ENCODE measurements around the gene CCDC187. TPM values are rescaled to one million over a fixed set of nuclear protein-coding genes. Genes with fewer than 3 reads are reported as not detected.

CCDC187 gene
- total and polyA plus RNA-seq, 9 donors: 0.01 to 0.16 (median 0.04) TPM

GRCh38 chr9:136297016-136297691 is 6.7 kb downstream of the CCDC187 start:
- no peaks in the 10 kb centered on the region for H3K9me3 ChIP-seq (replicated peaks; ENCODE audit: control insufficient read depth, low read depth, low read length)
- 68% methylated on average over 22 of the region's 25 CpGs for WGBS (ENCODE audit: insufficient coverage)
- H3K27me3 ChIP-seq (ENCODE audit: control insufficient read depth, insufficient read depth, low read length): peaks cover 4% of the 10 kb centered on the region
- no peak overlapping the region for H3K27ac ChIP-seq (ENCODE audit: low read length)
- H3K4me3 ChIP-seq (ENCODE audit: low read length): no peak overlapping the region
- H3K4me1 ChIP-seq (ENCODE audit: control insufficient read depth, insufficient read depth, low read length): peaks cover 15% of the 10 kb centered on the region
- no peaks in the 10 kb centered on the region for H3K36me3 ChIP-seq (ENCODE audit: control insufficient read depth, insufficient read depth, low read length)
- DNase-seq: no peak

GRCh38 chr9:136296434-136297015 is 7.4 kb downstream of the CCDC187 start:
- H3K9me3 ChIP-seq (replicated peaks; ENCODE audit: control insufficient read depth, low read depth, low read length): no peaks in the 10 kb centered on the region
- peaks cover 5% of the 10 kb centered on the region for H3K27me3 ChIP-seq (ENCODE audit: control insufficient read depth, insufficient read depth, low read length)
- no peak for DNase-seq
- no peak overlapping the region for H3K4me3 ChIP-seq (ENCODE audit: low read length)
- H3K36me3 ChIP-seq (ENCODE audit: control insufficient read depth, insufficient read depth, low read length): no peaks in the 10 kb centered on the region
- peaks cover 17% of the 10 kb centered on the region for H3K4me1 ChIP-seq (ENCODE audit: control insufficient read depth, insufficient read depth, low read length)
- 81% methylated on average over 15 of the region's 16 CpGs for WGBS (ENCODE audit: insufficient coverage)
- no peak overlapping the region for H3K27ac ChIP-seq (ENCODE audit: low read length)

GRCh38 chr9:136295542-136296433 is 8.1 kb downstream of the CCDC187 start:
- WGBS (ENCODE audit: insufficient coverage): 48% methylated on average over 30 of the region's 37 CpGs
- H3K27me3 ChIP-seq (ENCODE audit: control insufficient read depth, insufficient read depth, low read length): peaks cover 5% of the 10 kb centered on the region
- DNase-seq: no peak

GRCh38 chr9:136295055-136295454 is 8.8 kb downstream of the CCDC187 start:
- peaks cover 16% of the 10 kb centered on the region for H3K4me1 ChIP-seq (ENCODE audit: control insufficient read depth, insufficient read depth, low read length)
- DNase-seq: no peak
- H3K27ac ChIP-seq (ENCODE audit: low read length): no peak overlapping the region
- 77% methylated on average over 5 of the region's 16 CpGs for WGBS (ENCODE audit: insufficient coverage)
- peaks cover 5% of the 10 kb centered on the region for H3K27me3 ChIP-seq (ENCODE audit: control insufficient read depth, insufficient read depth, low read length)
- no peak overlapping the region for H3K4me3 ChIP-seq (ENCODE audit: low read length)
- no peaks in the 10 kb centered on the region for H3K36me3 ChIP-seq (ENCODE audit: control insufficient read depth, insufficient read depth, low read length)
- H3K9me3 ChIP-seq (replicated peaks; ENCODE audit: control insufficient read depth, low read depth, low read length): no peaks in the 10 kb centered on the region

More at GRCh38 chr9:136295542-136296433, 8.1 kb downstream of the CCDC187 start:
- no peaks in the 10 kb centered on the region for H3K9me3 ChIP-seq (replicated peaks; ENCODE audit: control insufficient read depth, low read depth, low read length)
- H3K36me3 ChIP-seq (ENCODE audit: control insufficient read depth, insufficient read depth, low read length): no peaks in the 10 kb centered on the region
- H3K27ac ChIP-seq (ENCODE audit: low read length): no peak overlapping the region
- H3K4me1 ChIP-seq (ENCODE audit: control insufficient read depth, insufficient read depth, low read length): peaks cover 17% of the 10 kb centered on the region
- H3K4me3 ChIP-seq (ENCODE audit: low read length): no peak overlapping the region

- no peak for DNase-seq
- Histone ChIP-seq H3K27ac (ENCODE audit: low read length) (no peak overlapping the region), H3K27me3 (ENCODE audit: control insufficient read depth, insufficient read depth, low read length) (peaks cover 5% of the 10 kb centered on the region), H3K4me1 (ENCODE audit: control insufficient read depth, insufficient read depth, low read length) (peaks cover 10% of the 10 kb centered on the region), H3K9me3 (replicated peaks; ENCODE audit: control insufficient read depth, low read depth, low read length) (no peaks in the 10 kb centered on the region), H3K36me3 (ENCODE audit: control insufficient read depth, insufficient read depth, low read length) (no peaks in the 10 kb centered on the region), H3K4me3 (ENCODE audit: low read length) (no peak overlapping the region)
- WGBS (ENCODE audit: insufficient coverage): 86% methylated on average over 5 of the region's 5 CpGs
Observed at GRCh38 chr9:136294437-136294836, 9.5 kb downstream of the CCDC187 start.

GRCh38 chr9:136293476-136294077 is 10.3 kb downstream of the CCDC187 start:
- H3K4me1 ChIP-seq (ENCODE audit: control insufficient read depth, insufficient read depth, low read length): peaks cover 8% of the 10 kb centered on the region
- H3K27me3 ChIP-seq (ENCODE audit: control insufficient read depth, insufficient read depth, low read length): peaks cover 5% of the 10 kb centered on the region
- no peaks in the 10 kb centered on the region for H3K36me3 ChIP-seq (ENCODE audit: control insufficient read depth, insufficient read depth, low read length)
- no peak overlapping the region for H3K27ac ChIP-seq (ENCODE audit: low read length)
- no peak for DNase-seq
- no peak overlapping the region for H3K4me3 ChIP-seq (ENCODE audit: low read length)
- no peaks in the 10 kb centered on the region for H3K9me3 ChIP-seq (replicated peaks; ENCODE audit: control insufficient read depth, low read depth, low read length)
- WGBS (ENCODE audit: insufficient coverage): 80% methylated on average over 14 of the region's 14 CpGs

- peaks cover 8% of the 10 kb centered on the region for H3K27me3 ChIP-seq (ENCODE audit: control insufficient read depth, insufficient read depth, low read length)
- WGBS (ENCODE audit: insufficient coverage): 54% methylated on average over 34 of the region's 34 CpGs
- H3K27ac ChIP-seq (ENCODE audit: low read length): no peak overlapping the region
- peak; percentile 25 for DNase-seq
- H3K36me3 ChIP-seq (ENCODE audit: control insufficient read depth, insufficient read depth, low read length): no peaks in the 10 kb centered on the region
- H3K9me3 ChIP-seq (replicated peaks; ENCODE audit: control insufficient read depth, low read depth, low read length): no peaks in the 10 kb centered on the region
- H3K4me3 ChIP-seq (ENCODE audit: low read length): no peak overlapping the region
- H3K4me1 ChIP-seq (ENCODE audit: control insufficient read depth, insufficient read depth, low read length): peaks cover 8% of the 10 kb centered on the region
Observed at GRCh38 chr9:136292591-136293448, 11.1 kb downstream of the CCDC187 start.

GRCh38 chr9:136292026-136292538 is 11.8 kb downstream of the CCDC187 start:
- H3K4me3 ChIP-seq (ENCODE audit: low read length): no peak overlapping the region
- no peaks in the 10 kb centered on the region for H3K9me3 ChIP-seq (replicated peaks; ENCODE audit: control insufficient read depth, low read depth, low read length)
- WGBS (ENCODE audit: insufficient coverage): 82% methylated on average over 17 of the region's 19 CpGs
- peaks cover 14% of the 10 kb centered on the region for H3K27me3 ChIP-seq (ENCODE audit: control insufficient read depth, insufficient read depth, low read length)
- no peak overlapping the region for H3K27ac ChIP-seq (ENCODE audit: low read length)
- no peak for DNase-seq
- peaks cover 8% of the 10 kb centered on the region for H3K4me1 ChIP-seq (ENCODE audit: control insufficient read depth, insufficient read depth, low read length)
- no peaks in the 10 kb centered on the region for H3K36me3 ChIP-seq (ENCODE audit: control insufficient read depth, insufficient read depth, low read length)

- peaks cover 21% of the 10 kb centered on the region for H3K27me3 ChIP-seq (ENCODE audit: control insufficient read depth, insufficient read depth, low read length)
- WGBS (ENCODE audit: insufficient coverage): 69% methylated on average over 20 of the region's 22 CpGs
- no peaks in the 10 kb centered on the region for H3K9me3 ChIP-seq (replicated peaks; ENCODE audit: control insufficient read depth, low read depth, low read length)
Observed at GRCh38 chr9:136291306-136292025, 12.4 kb downstream of the CCDC187 start.

More at GRCh38 chr9:136291306-136292025, 12.4 kb downstream of the CCDC187 start:
- no peaks in the 10 kb centered on the region for H3K36me3 ChIP-seq (ENCODE audit: control insufficient read depth, insufficient read depth, low read length)
- H3K4me1 ChIP-seq (ENCODE audit: control insufficient read depth, insufficient read depth, low read length): peaks cover 8% of the 10 kb centered on the region
- no peak for DNase-seq
- no peak overlapping the region for H3K4me3 ChIP-seq (ENCODE audit: low read length)
- H3K27ac ChIP-seq (ENCODE audit: low read length): no peak overlapping the region
